IMR-90 (cell line): Measurements from ENCODE around the gene GLS2. TPM values are rescaled to one million over a fixed set of nuclear protein-coding genes. Genes with fewer than 3 reads are reported as not detected.

Experiments
- ATAC-seq: fragments of 200-7000 bp; cut with Tn5 transposase; 2 replicates; pipeline ENCODE4 v1.9.1; 2020; ENCODE audit warnings: low read depth, mild to moderate bottlenecking, moderate library complexity
- BruUV-seq: library from RNA; stranded (reverse); fragments of 400-500 nt; replicated peaks from 2 replicates; lab custom pipeline; 2021; lab: Mats Ljungman, UMichigan
- CTCF ChIA-PET: fragments of 300-600 bp; formaldehyde crosslinking; extraction: SDS; loops from one replicate; lab custom pipeline; 2021; ENCODE audit warnings: antibody characterized with exemption; lab: Yijun Ruan, JAX
- POLR2A ChIA-PET: fragments of 300-600 bp; sonication (Branson Sonifier 250); formaldehyde crosslinking; loops from one replicate; lab custom pipeline; 2022; ENCODE audit warnings: antibody characterized with exemption; ENCODE audit not compliant: unreplicated experiment; lab: Charles Lee
- DNase-seq: peaks from one replicate; pipeline ENCODE4 v3.0.0; 2013
- H2AFZ ChIP-seq: replicated peaks from 2 replicates; pipeline ENCODE3; 2013; ENCODE audit warnings: low read length, mild to moderate bottlenecking; ENCODE audit not compliant: poor library complexity
- H2AK5ac ChIP-seq: 2 replicates; pipeline ENCODE4 v1.6.1; 2013; ENCODE audit warnings: low read depth, low read length, inconsistent platforms
- H2AK9ac ChIP-seq: replicated peaks from 2 replicates; pipeline ENCODE3; 2013; ENCODE audit warnings: mild to moderate bottlenecking, low read depth, low read length, moderate library complexity; ENCODE audit not compliant: poor library complexity
- H2BK120ac ChIP-seq: 2 replicates; pipeline ENCODE4 v1.6.1; 2013; ENCODE audit warnings: low read depth, low read length, inconsistent platforms
- H2BK15ac ChIP-seq: 3 replicates; pipeline ENCODE4 v1.6.1; 2013; ENCODE audit warnings: low read depth, low read length, inconsistent platforms
- H2BK20ac ChIP-seq: 2 replicates; pipeline ENCODE4 v1.6.1; 2013; ENCODE audit warnings: low read depth, mild to moderate bottlenecking, inconsistent platforms, low read length, moderate library complexity
- H2BK5ac ChIP-seq: 2 replicates; pipeline ENCODE4 v1.6.1; 2013; ENCODE audit warnings: mild to moderate bottlenecking, low read depth, low read length, inconsistent platforms; ENCODE audit not compliant: poor library complexity, severe bottlenecking
- H3K14ac ChIP-seq: replicated peaks from 2 replicates; pipeline ENCODE4 v1.6.1; 2013; ENCODE audit warnings: low read depth, low read length, inconsistent platforms
- H3K18ac ChIP-seq: 2 replicates; pipeline ENCODE4 v1.6.1; 2013; ENCODE audit warnings: low read depth, low read length, control low read depth
- H3K23ac ChIP-seq: 2 replicates; pipeline ENCODE4 v1.6.1; 2013; ENCODE audit warnings: low read depth, low read length, inconsistent platforms
- H3K27ac ChIP-seq: 2 replicates; pipeline ENCODE4 v1.5.1; 2013; ENCODE audit warnings: mild to moderate bottlenecking, control low read depth, low read length; ENCODE audit not compliant: insufficient read depth
- H3K27me3 ChIP-seq: 2 replicates; pipeline ENCODE4 v1.6.1; 2013; ENCODE audit warnings: low read length; ENCODE audit not compliant: control insufficient read depth, insufficient read depth
- H3K36me3 ChIP-seq: 2 replicates; pipeline ENCODE4 v1.6.1; 2013; ENCODE audit warnings: low read length, mixed read lengths; ENCODE audit not compliant: control insufficient read depth, insufficient read depth
- H3K4ac ChIP-seq: 2 replicates; pipeline ENCODE4 v1.6.1; 2013; ENCODE audit warnings: low read depth, low read length, inconsistent platforms
- H3K4me1 ChIP-seq: 2 replicates; pipeline ENCODE4 v1.6.1; 2013; ENCODE audit warnings: low read length, mixed read lengths; ENCODE audit not compliant: control insufficient read depth, insufficient read depth
- H3K4me2 ChIP-seq: 2 replicates; pipeline ENCODE4 v1.6.1; 2013; ENCODE audit warnings: low read depth, mild to moderate bottlenecking, control low read depth, low read length, moderate library complexity
- H3K4me3 ChIP-seq: 2 replicates; pipeline ENCODE4 v1.5.1; 2013; ENCODE audit warnings: low read depth, mild to moderate bottlenecking, control low read depth, low read length, moderate library complexity; ENCODE audit not compliant: insufficient read depth
- H3K56ac ChIP-seq: 2 replicates; pipeline ENCODE4 v1.6.1; 2013; ENCODE audit warnings: low read length, inconsistent platforms; ENCODE audit not compliant: insufficient read depth; ENCODE audit errors: extremely low read depth
- H3K79me1 ChIP-seq, 2 experiments: 2 replicates each; pipeline ENCODE4 v1.6.1; 2013; ENCODE audit warnings: low read length in 2 of 2, inconsistent platforms in 1 of 2, low read depth in 1 of 2
- H3K9ac ChIP-seq: 2 replicates; pipeline ENCODE4 v1.6.1; 2013; ENCODE audit warnings: low read depth, low read length, control low read depth
- H3K9me1 ChIP-seq: 2 replicates; pipeline ENCODE4 v1.6.1; 2013; ENCODE audit warnings: low read length, inconsistent platforms; ENCODE audit not compliant: insufficient read depth
- H3K9me3 ChIP-seq: 2 replicates; pipeline ENCODE4 v1.6.1; 2013; ENCODE audit warnings: low read length; ENCODE audit not compliant: control insufficient read depth, insufficient read depth
- H4K20me1 ChIP-seq: 2 replicates; pipeline ENCODE4 v1.6.1; 2013; ENCODE audit warnings: low read length, inconsistent platforms; ENCODE audit not compliant: insufficient read depth
- H4K5ac ChIP-seq: 2 replicates; pipeline ENCODE4 v1.6.1; 2013; ENCODE audit warnings: mild to moderate bottlenecking, low read depth, low read length, control low read depth
- H4K8ac ChIP-seq, 2 experiments: 2 replicates each; pipeline ENCODE4 v1.6.1; 2013; ENCODE audit warnings: low read depth in 2 of 2, low read length in 2 of 2, control low read depth in 1 of 2, inconsistent platforms in 1 of 2
- H4K91ac ChIP-seq: 2 replicates; pipeline ENCODE4 v1.6.1; 2013; ENCODE audit warnings: low read depth, low read length, inconsistent platforms; ENCODE audit not compliant: insufficient read depth
- BHLHE40 ChIP-seq: fragments of 150-350 bp; IDR thresholded peaks from 2 replicates; pipeline ENCODE4 v1.6.1; 2016; ENCODE audit warnings: mild to moderate bottlenecking, low read depth, low read length
- CEBPB ChIP-seq: IDR thresholded peaks from 2 replicates; pipeline ENCODE4 v1.6.1; 2012; ENCODE audit warnings: low read depth, low read length, improper control_type of control experiment
- MAFK ChIP-seq: IDR thresholded peaks from 2 replicates; pipeline ENCODE4 v1.6.1; 2012; ENCODE audit warnings: low read depth, low read length, improper control_type of control experiment
- MXI1 ChIP-seq: IDR thresholded peaks from 2 replicates; pipeline ENCODE4 v1.6.1; 2012; ENCODE audit warnings: low read depth, mild to moderate bottlenecking, low read length, moderate library complexity, borderline replicate concordance
- WGBS, 2 experiments: methylation state at CpG; one replicate each; pipeline versions ENCODE4 v1.1.5 to v1.1.7; 2013; ENCODE audit warnings: missing lambda C conversion rate in 2 of 2; ENCODE audit not compliant: insufficient read length in 1 of 2; ENCODE audit errors: extremely low coverage in 2 of 2; 5-methylcytosine and 5-hydroxymethylcytosine counted together
- dilution Hi-C: fragments of 300-500 bp; cut with HindIII; formaldehyde crosslinking; loops from one replicate; pipeline ENCODE4 v1.14.3; 2018; ENCODE audit warnings: low sequenced_read_pairs; ENCODE audit not compliant: unreplicated experiment
- in situ Hi-C: fragments of 300-500 bp; cut with MboI; formaldehyde crosslinking; loops from 3 replicates; pipeline ENCODE4 v1.14.3; 2019; ENCODE audit warnings: low sequenced_read_pairs, inconsistent platforms, mixed read lengths
- intact Hi-C: fragments of 100-400 bp; cut with micrococcal nuclease; formaldehyde crosslinking; loops from 2 replicates; pipeline ENCODE4 v1.10.0; 2022
- polyA plus RNA-seq, 3 experiments: library from polyadenylated mRNA; depleted of rRNA; stranded (reverse); fragments of >200 nt; gene quantifications; 2 replicates each; pipeline ENCODE4 v1.2.3, GENCODE V29; 2012; ENCODE audit warnings: low replicate concordance in 1 of 3
- total RNA-seq: library from RNA; depleted of rRNA; stranded (reverse); fragments of >200 nt; gene quantifications from 2 replicates; pipeline ENCODE4 v1.2.3, GENCODE V29; 2012
- TF ChIP-seq, protein P1 (sequence below): fragments of 150-350 bp; IDR thresholded peaks from 2 replicates; pipeline ENCODE4 v1.6.1; 2017; ENCODE audit warnings: mild to moderate bottlenecking, antibody characterized with exemption, low read length, low read depth

GLS2 gene
- total and polyA plus RNA-seq, 2 of the 4 experiments (the other 2 are of a cell fraction), result 0.21 to 0.36 TPM

DNA sequence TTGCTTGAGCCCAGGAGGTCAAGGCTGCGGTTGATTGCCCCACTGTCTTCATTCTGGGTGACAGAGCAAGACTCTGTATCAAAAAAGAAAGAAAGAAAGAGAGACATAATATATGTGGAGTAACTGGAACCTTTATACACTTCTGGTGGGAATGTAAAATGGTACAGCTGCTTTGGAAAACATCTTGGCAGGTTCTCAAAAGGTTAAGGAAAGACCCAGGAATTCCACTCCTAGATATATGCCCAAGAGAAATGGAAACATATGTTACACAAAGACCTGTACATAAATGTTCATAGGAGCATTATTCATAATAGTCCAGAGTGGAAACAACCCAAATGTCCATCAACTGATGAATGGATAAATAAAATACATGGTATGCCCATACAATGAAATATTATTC is 40.9 kb upstream of the GLS2 start:
- Histone ChIP-seq H3K27ac (peak overlapping the region; percentile 81; the same call in 1 of the 2 replicates), H3K23ac (no peak overlapping the region; the same call in 1 of the 2 replicates), H3K27me3 (no peaks in the 10 kb centered on the region), H3K18ac (peak overlapping the region; percentile 54; the same call in 1 of the 2 replicates), H2AK5ac (peak overlapping the region; percentile 64; the same call in 1 of the 2 replicates), H4K20me1 (peaks cover 23% of the 10 kb centered on the region), H3K4ac (peak overlapping the region; percentile 67), H4K8ac (peak overlapping the region in 1 of 2 experiments; percentile 27; a peak in 1 of 4 replicates), H4K91ac (no peak overlapping the region), H3K9me1 (peaks cover 13% of the 10 kb centered on the region), H4K5ac (peak overlapping the region; percentile 73; the same call in 1 of the 2 replicates), H3K4me1 (peaks cover 16% of the 10 kb centered on the region), H3K14ac (no peak overlapping the region; the same call in 1 of the 2 replicates), H3K36me3 (peaks cover 9% of the 10 kb centered on the region), H3K79me1 (peaks cover 0 to 42% of the 10 kb centered on the region in 2 experiments; a peak in 2 of 4 replicates), H3K4me2 (peak overlapping the region; percentile 65; the same call in 1 of the 2 replicates), H2BK120ac (no peak overlapping the region; the same call in 1 of the 2 replicates), H3K9me3 (no peaks in the 10 kb centered on the region), H3K9ac (no peak overlapping the region; the same call in 1 of the 2 replicates), H3K56ac (no peak overlapping the region), H2BK15ac (peak overlapping the region; percentile 51; the same call in 1 of the 3 replicates), H2BK5ac (peak overlapping the region; percentile 100), H3K4me3 (no peak overlapping the region), H2BK20ac (peak overlapping the region; percentile 40; the same call in 1 of the 2 replicates), H2AFZ (no peak overlapping the region), H2AK9ac (no peak overlapping the region)
- ChIA-PET POLR2A (no interaction called here), CTCF (no interaction called here)
- ATAC-seq (peak; percentile 5; the same call in 1 of the 2 replicates), DNase-seq (peak; percentile 55)
- no TSS peak for BruUV-seq
- 100% methylated on average over 1 of the region's 1 CpG; no CpG with 5 or more reads in 1 of the 2 experiments for WGBS, 2 experiments
- dilution Hi-C loops (no loop called here), in situ Hi-C loops (no loop called here), intact Hi-C loops (no loop called here)
- TF ChIP-seq, protein P1, sequence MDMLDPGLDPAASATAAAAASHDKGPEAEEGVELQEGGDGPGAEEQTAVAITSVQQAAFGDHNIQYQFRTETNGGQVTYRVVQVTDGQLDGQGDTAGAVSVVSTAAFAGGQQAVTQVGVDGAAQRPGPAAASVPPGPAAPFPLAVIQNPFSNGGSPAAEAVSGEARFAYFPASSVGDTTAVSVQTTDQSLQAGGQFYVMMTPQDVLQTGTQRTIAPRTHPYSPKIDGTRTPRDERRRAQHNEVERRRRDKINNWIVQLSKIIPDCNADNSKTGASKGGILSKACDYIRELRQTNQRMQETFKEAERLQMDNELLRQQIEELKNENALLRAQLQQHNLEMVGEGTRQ, result no peak
- TF ChIP-seq MAFK (no peak), CEBPB (no peak), BHLHE40 (no peak), MXI1 (no peak)
